ENCODE measurements around the gene NOB1. TPM values are rescaled to one million over a fixed set of nuclear protein-coding genes. Genes with fewer than 3 reads are reported as not detected.
"Not testable (repeated sequence)": the region's sequence is repeated elsewhere in the genome, so short reads cannot be mapped to it uniquely, and the experiment has no call there.

Gene NOB1
- total RNA-seq, 2 experiments from 2014 or later, result 60.6 to 62.5 TPM

GRCh38 chr16:69775563-69775962 is 20.8 kb upstream of the NOB1 start:
- ChIA-PET POLR2A (interaction anchor here (1.9 kb wide), 1 partner anchor 12 kb away, joined by 7 read pairs; no protein-coding TSS in a partner anchor), CTCF (interaction anchor here (0.5 to 1.5 kb wide), 2 partner anchors 35 to 67 kb away, joined by 3 to 5 read pairs; no protein-coding TSS in a partner anchor)
- H3K36me3 Mint-ChIP-seq (ENCODE audit: low read depth), result peaks cover 39% of the 10 kb centered on the region
- H3K27ac Mint-ChIP-seq, result peak overlapping the region; percentile 47
- peaks cover 35% of the 10 kb centered on the region for H3K4me1 Mint-ChIP-seq
- H3K9me3 Mint-ChIP-seq, result peaks cover 13% of the 10 kb centered on the region
- DNase-seq, result no peak
- H3K27me3 Mint-ChIP-seq, result no peaks in the 10 kb centered on the region
- no peak overlapping the region for H3K4me3 Mint-ChIP-seq

GRCh38 chr16:69773260-69773947 is 18.7 kb upstream of the NOB1 start:
- no peaks in the 10 kb centered on the region for H3K27me3 Mint-ChIP-seq
- H3K36me3 Mint-ChIP-seq (ENCODE audit: low read depth), result peaks cover 30% of the 10 kb centered on the region
- ChIA-PET CTCF (interaction anchor here (1.0 kb wide), 1 partner anchor 11 kb away, joined by 3 read pairs; no protein-coding TSS in a partner anchor), POLR2A (interaction anchor here (0.6 to 3.3 kb wide), 2 partner anchors 11 kb away, joined by 6 to 16 read pairs; partner anchors contain the start of gene WWP2)
- H3K4me3 Mint-ChIP-seq, result no peak overlapping the region
- peaks cover 13% of the 10 kb centered on the region for H3K9me3 Mint-ChIP-seq
- H3K4me1 Mint-ChIP-seq, result peaks cover 38% of the 10 kb centered on the region
- no peak overlapping the region for H3K27ac Mint-ChIP-seq
- DNase-seq, result no peak

- peaks cover 46% of the 10 kb centered on the region for H3K4me1 Mint-ChIP-seq
- POLR2A ChIA-PET, result interaction anchor here (1.5 to 3.3 kb wide), 2 partner anchors 10 to 17 kb away, joined by 7 to 16 read pairs; partner anchors contain the start of genes NOB1 and WWP2
- no peak overlapping the region for H3K4me3 Mint-ChIP-seq
- H3K27ac Mint-ChIP-seq, result no peak overlapping the region
- CTCF ChIA-PET, result no interaction called here
- DNase-seq, result no peak
- no peaks in the 10 kb centered on the region for H3K27me3 Mint-ChIP-seq
- H3K9me3 Mint-ChIP-seq, result peaks cover 13% of the 10 kb centered on the region
- H3K36me3 Mint-ChIP-seq (ENCODE audit: low read depth), result peaks cover 32% of the 10 kb centered on the region
Observed at GRCh38 chr16:69771651-69771967, 16.9 kb upstream of the NOB1 start.

GRCh38 chr16:69769404-69769803 is 14.7 kb upstream of the NOB1 start:
- DNase-seq, result no peak
- peaks cover 39% of the 10 kb centered on the region for H3K4me1 Mint-ChIP-seq
- H3K27ac Mint-ChIP-seq, result no peak overlapping the region
- H3K9me3 Mint-ChIP-seq, result no peaks in the 10 kb centered on the region
- H3K4me3 Mint-ChIP-seq, result no peak overlapping the region
- H3K27me3 Mint-ChIP-seq, result no peaks in the 10 kb centered on the region
- CTCF ChIA-PET, result interaction anchor here (1.3 kb wide), 1 partner anchor 15 kb away, joined by 4 read pairs; no protein-coding TSS in a partner anchor
- POLR2A ChIA-PET, result interaction anchor here (1.2 kb wide), 1 partner anchor 14 kb away, joined by 3 read pairs; the partner anchor contains the start of gene NOB1
- peaks cover 21% of the 10 kb centered on the region for H3K36me3 Mint-ChIP-seq (ENCODE audit: low read depth)

- Mint-ChIP-seq H3K9me3 (no peaks in the 10 kb centered on the region), H3K4me3 (no peak overlapping the region), H3K36me3 (ENCODE audit: low read depth) (peaks cover 17% of the 10 kb centered on the region), H3K4me1 (peaks cover 38% of the 10 kb centered on the region), H3K27ac (no peak overlapping the region), H3K27me3 (no peaks in the 10 kb centered on the region)
- ChIA-PET POLR2A (interaction anchor here (1.2 kb wide), 1 partner anchor 14 kb away, joined by 3 read pairs; the partner anchor contains the start of gene NOB1), CTCF (no interaction called here)
- DNase-seq, result no peak
Observed at GRCh38 chr16:69768666-69769065, 13.9 kb upstream of the NOB1 start.

GRCh38 chr16:69767459-69768229 is 12.9 kb upstream of the NOB1 start:
- Mint-ChIP-seq H3K9me3 (no peaks in the 10 kb centered on the region), H3K27me3 (no peaks in the 10 kb centered on the region), H3K27ac (no peak overlapping the region), H3K4me3 (no peak overlapping the region), H3K36me3 (ENCODE audit: low read depth) (peaks cover 14% of the 10 kb centered on the region), H3K4me1 (peaks cover 38% of the 10 kb centered on the region)
- ChIA-PET POLR2A (no interaction called here), CTCF (no interaction called here)
- DNase-seq, result no peak

- no peaks in the 10 kb centered on the region for H3K27me3 Mint-ChIP-seq
- no peaks in the 10 kb centered on the region for H3K9me3 Mint-ChIP-seq
- ChIA-PET CTCF (interaction anchor here (2.2 kb wide), 1 partner anchor 9 kb away, joined by 26 read pairs; the partner anchor contains the start of gene NOB1), POLR2A (interaction anchor here (1.1 to 4.6 kb wide), 7 partner anchors 8 to 199 kb away, joined by 3 to 47 read pairs (median 7); partner anchors contain the start of genes NOB1 and NQO1)
- H3K4me1 Mint-ChIP-seq, result peaks cover 33% of the 10 kb centered on the region
- peak overlapping the region; percentile 88 for H3K27ac Mint-ChIP-seq
- no peak for DNase-seq
- H3K4me3 Mint-ChIP-seq, result peak overlapping the region; percentile 92
- H3K36me3 Mint-ChIP-seq (ENCODE audit: low read depth), result peaks cover 14% of the 10 kb centered on the region
Observed at GRCh38 chr16:69763599-69763942, 8.8 kb upstream of the NOB1 start.

GRCh38 chr16:69762814-69763598 is 8.3 kb upstream of the NOB1 start:
- H3K36me3 Mint-ChIP-seq (ENCODE audit: low read depth), result peaks cover 14% of the 10 kb centered on the region
- ChIA-PET POLR2A (interaction anchor here (0.8 to 4.6 kb wide), 16 partner anchors 9 to 576 kb away, joined by 3 to 47 read pairs (median 4); partner anchors contain the start of genes AARS1, NOB1, NQO1 and SNTB2), CTCF (interaction anchor here (1.2 to 2.2 kb wide), 2 partner anchors 8 to 367 kb away, joined by 5 to 26 read pairs; partner anchors contain the start of gene NOB1)
- no peaks in the 10 kb centered on the region for H3K9me3 Mint-ChIP-seq
- H3K4me3 Mint-ChIP-seq, result peak overlapping the region; percentile 92
- H3K27me3 Mint-ChIP-seq, result no peaks in the 10 kb centered on the region
- peak overlapping the region; percentile 88 for H3K27ac Mint-ChIP-seq
- H3K4me1 Mint-ChIP-seq, result peaks cover 32% of the 10 kb centered on the region
- no peak for DNase-seq

- ChIA-PET POLR2A (interaction anchor here (0.6 to 4.6 kb wide), 23 partner anchors 8 to 575 kb away, joined by 3 to 47 read pairs (median 3); partner anchors contain the start of genes AARS1, CYB5B, NOB1 and NQO1), CTCF (interaction anchor here (0.7 to 2.2 kb wide), 4 partner anchors 8 to 366 kb away, joined by 3 to 26 read pairs (median 5); partner anchors contain the start of genes NOB1 and NQO1)
- DNase-seq, result peak; percentile 81
- H3K27me3 Mint-ChIP-seq, result no peaks in the 10 kb centered on the region
- no peaks in the 10 kb centered on the region for H3K9me3 Mint-ChIP-seq
- peak within 1 kb of the TSS; percentile 90 for H3K27ac Mint-ChIP-seq
- peaks cover 29% of the 10 kb centered on the region for H3K4me1 Mint-ChIP-seq
- peak within 1 kb of the TSS; percentile 92 for H3K4me3 Mint-ChIP-seq
- H3K36me3 Mint-ChIP-seq (ENCODE audit: low read depth), result peaks cover 11% of the 10 kb centered on the region
Observed at GRCh38 chr16:69761983-69762813, 7.5 kb upstream of the NOB1 start, which contains the start of gene WWP2. TSS of gene WWP2 (plus strand) at chr16:69762332. CDS start at chr16:69787011, 24,679 bp downstream.

- H3K36me3 Mint-ChIP-seq (ENCODE audit: low read depth), result peaks cover 12% of the 10 kb centered on the region
- peaks cover 34% of the 10 kb centered on the region for H3K4me1 Mint-ChIP-seq
- H3K27ac Mint-ChIP-seq, CTCF ChIA-PET, H3K9me3 Mint-ChIP-seq, DNase-seq, H3K4me3 Mint-ChIP-seq, H3K27me3 Mint-ChIP-seq: not testable (repeated sequence)
- POLR2A ChIA-PET, result interaction anchor here (1.3 kb wide), 1 partner anchor 31 kb away, joined by 4 read pairs; the partner anchor contains the start of gene NQO1
Observed at GRCh38 chr16:69757375-69757774, 2.6 kb upstream of the NOB1 start.

GRCh38 chr16:69756705-69757104 is 2.0 kb upstream of the NOB1 start:
- H3K27ac Mint-ChIP-seq, result no peak overlapping the region
- POLR2A ChIA-PET, result interaction anchor here (1.3 kb wide), 1 partner anchor 31 kb away, joined by 4 read pairs; the partner anchor contains the start of gene NQO1

More at GRCh38 chr16:69756705-69757104, 2.0 kb upstream of the NOB1 start:
- DNase-seq, result no peak
- CTCF ChIA-PET, result interaction anchor here (4.0 kb wide), 1 partner anchor 31 kb away, joined by 87 read pairs; the partner anchor contains the start of gene NQO1
- Mint-ChIP-seq H3K9me3 (no peaks in the 10 kb centered on the region), H3K27me3 (no peaks in the 10 kb centered on the region), H3K36me3 (ENCODE audit: low read depth) (peaks cover 18% of the 10 kb centered on the region), H3K4me1 (peaks cover 36% of the 10 kb centered on the region), H3K4me3 (peak overlapping the region; percentile 31)

Data from activated CD4-positive, alpha-beta memory T cell treated with anti-CD3 and anti-CD28 coated beads, Interleukin-2, amount 10 ng/mL, durations not matched to agents 7 days and 5 days (primary cell).